Tibial artery (tissue), 4 donors: Measurements from ENCODE around the gene AKR1C1.
"Not testable (repeated sequence)": the region's sequence is repeated elsewhere in the genome, so short reads cannot be mapped to it uniquely, and the experiment has no call there.

Source experiments
- DNase-seq, 2 donors: peaks; one replicate each; pipeline ENCODE4 v3.0.0-alpha.2; 2019
- H3K27ac ChIP-seq, 2 donors: fragments of 200-600 bp; sonication (generic) in 1 of 2; 1 replicate in 1 of 2; 2 replicates in 1 of 2; pipeline ENCODE4 v1.5.1; 2018 to 2019; ENCODE audit warnings: mild to moderate bottlenecking in 1 of 2
- H3K27me3 ChIP-seq, 2 donors: fragments of 200-600 bp; sonication (generic) in 1 of 2; one replicate each; pipeline versions ENCODE4 v1.5.1 to v1.6.0; 2016 to 2019
- H3K36me3 ChIP-seq, 3 donors: fragments of 200-600 bp; sonication (generic) in 2 of 3; one replicate each; pipeline ENCODE4 v1.5.1; 2016 to 2019; ENCODE audit warnings: mild to moderate bottlenecking in 2 of 3
- H3K4me1 ChIP-seq, 4 donors: fragments of 200-600 bp; sonication (generic) in 2 of 4; 1 replicate in 3 of 4; 2 replicates in 1 of 4; pipeline ENCODE4 v1.5.1; 2016 to 2019
- H3K4me3 ChIP-seq, 2 donors: fragments of 200-600 bp; sonication (generic) in 1 of 2; 1 replicate in 1 of 2; 2 replicates in 1 of 2; pipeline ENCODE4 v1.5.1; 2018 to 2019; ENCODE audit warnings: mild to moderate bottlenecking in 2 of 2
- H3K9me3 ChIP-seq, 3 donors: fragments of 200-600 bp; sonication (generic) in 1 of 3; one replicate each; pipeline ENCODE4 v1.5.1; 2016 to 2019
- intact Hi-C: fragments of 100-400 bp; cut with DNase I; formaldehyde crosslinking; loops from one replicate; pipeline ENCODE4 v1.15.0; 2023; ENCODE audit warnings: low total_unique reads
- TF ChIP-seq, protein P1 (sequence below), 2 experiments: fragments of 200-600 bp in 1 of 2; fragments of 450-650 bp in 1 of 2; IDR thresholded peaks; one replicate each; pipeline ENCODE4 v1.5.1; 2017 to 2019; ENCODE audit warnings: antibody characterized with exemption in 2 of 2, mild to moderate bottlenecking in 1 of 2, moderate library complexity in 1 of 2

Gene AKR1C1

DNA sequence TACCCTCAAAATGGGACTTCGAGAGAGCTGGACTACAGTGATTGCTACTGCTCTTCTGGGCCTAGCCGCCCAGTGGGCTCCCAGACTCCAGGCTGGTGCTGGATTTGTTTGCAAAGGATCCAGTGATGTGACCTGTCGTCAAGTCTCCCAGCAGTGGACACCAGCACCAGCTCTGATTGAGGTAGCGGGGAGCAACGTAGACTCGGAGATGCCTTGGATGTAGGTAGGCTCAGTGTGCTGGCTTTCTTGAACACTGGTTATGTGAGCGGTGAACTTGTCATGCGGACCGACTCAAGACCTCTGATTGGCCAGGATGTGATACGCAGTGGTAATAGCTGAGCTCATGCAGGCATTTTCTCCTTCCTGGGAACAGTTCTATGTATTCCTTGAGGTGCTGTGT, 21.0 kb downstream of the AKR1C1 start:
- no peaks in the 10 kb centered on the region for H3K36me3 ChIP-seq
- H3K9me3 ChIP-seq: no peaks in the 10 kb centered on the region
- peaks cover 0 to 12% (median 7%) of the 10 kb centered on the region in 4 donors for H3K4me1 ChIP-seq
- no peaks in the 10 kb centered on the region for H3K27me3 ChIP-seq
- TF ChIP-seq, protein P1, sequence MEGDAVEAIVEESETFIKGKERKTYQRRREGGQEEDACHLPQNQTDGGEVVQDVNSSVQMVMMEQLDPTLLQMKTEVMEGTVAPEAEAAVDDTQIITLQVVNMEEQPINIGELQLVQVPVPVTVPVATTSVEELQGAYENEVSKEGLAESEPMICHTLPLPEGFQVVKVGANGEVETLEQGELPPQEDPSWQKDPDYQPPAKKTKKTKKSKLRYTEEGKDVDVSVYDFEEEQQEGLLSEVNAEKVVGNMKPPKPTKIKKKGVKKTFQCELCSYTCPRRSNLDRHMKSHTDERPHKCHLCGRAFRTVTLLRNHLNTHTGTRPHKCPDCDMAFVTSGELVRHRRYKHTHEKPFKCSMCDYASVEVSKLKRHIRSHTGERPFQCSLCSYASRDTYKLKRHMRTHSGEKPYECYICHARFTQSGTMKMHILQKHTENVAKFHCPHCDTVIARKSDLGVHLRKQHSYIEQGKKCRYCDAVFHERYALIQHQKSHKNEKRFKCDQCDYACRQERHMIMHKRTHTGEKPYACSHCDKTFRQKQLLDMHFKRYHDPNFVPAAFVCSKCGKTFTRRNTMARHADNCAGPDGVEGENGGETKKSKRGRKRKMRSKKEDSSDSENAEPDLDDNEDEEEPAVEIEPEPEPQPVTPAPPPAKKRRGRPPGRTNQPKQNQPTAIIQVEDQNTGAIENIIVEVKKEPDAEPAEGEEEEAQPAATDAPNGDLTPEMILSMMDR (IDR thresholded peaks at IDR 0.05): no peak
- H3K27ac ChIP-seq: no peak overlapping the region
- intact Hi-C loops: no loop called here
- no peak for DNase-seq
- no peak overlapping the region for H3K4me3 ChIP-seq

DNA sequence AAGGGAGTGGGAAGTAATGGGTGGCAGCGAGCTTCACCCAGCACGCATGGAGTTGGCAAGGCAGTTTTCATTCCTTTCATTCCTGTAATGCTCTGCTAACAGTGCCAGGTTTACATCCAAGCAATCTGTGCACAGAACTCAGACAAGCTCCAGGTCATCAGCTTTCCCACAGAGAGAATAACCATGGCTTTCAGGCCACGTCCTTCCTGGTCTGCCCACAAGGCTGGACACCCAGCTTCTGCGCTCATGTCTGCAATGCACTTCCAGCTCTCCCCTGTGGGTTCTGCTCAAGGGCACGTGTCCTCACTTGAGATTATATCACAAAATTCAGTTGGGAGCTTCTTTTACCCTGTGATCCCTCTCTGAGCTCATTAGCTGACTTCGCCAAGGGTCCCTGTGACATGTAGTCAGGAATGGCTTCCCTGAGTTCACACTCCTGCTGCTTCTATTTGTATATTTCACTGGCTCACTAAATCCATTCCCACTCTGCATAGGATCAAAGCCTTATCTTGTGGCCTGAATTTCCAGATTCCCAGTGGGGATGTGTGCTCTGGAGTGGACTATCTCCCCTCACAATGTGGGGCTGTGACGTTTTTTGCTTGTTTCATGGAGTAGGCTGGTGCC, 21.9 kb downstream of the AKR1C1 start:
- Histone ChIP-seq H3K4me3 (no peak overlapping the region), H3K27me3 (no peaks in the 10 kb centered on the region), H3K9me3 (no peaks in the 10 kb centered on the region), H3K4me1 (peaks cover 0 to 12% (median 7%) of the 10 kb centered on the region in 4 donors), H3K36me3 (no peaks in the 10 kb centered on the region), H3K27ac (peak overlapping the region; percentile 31 to 41)
- DNase-seq: no peak
- TF ChIP-seq, protein P1 (IDR thresholded peaks at IDR 0.05): peak; percentile 9 to 22
- intact Hi-C loops: no loop called here

DNA sequence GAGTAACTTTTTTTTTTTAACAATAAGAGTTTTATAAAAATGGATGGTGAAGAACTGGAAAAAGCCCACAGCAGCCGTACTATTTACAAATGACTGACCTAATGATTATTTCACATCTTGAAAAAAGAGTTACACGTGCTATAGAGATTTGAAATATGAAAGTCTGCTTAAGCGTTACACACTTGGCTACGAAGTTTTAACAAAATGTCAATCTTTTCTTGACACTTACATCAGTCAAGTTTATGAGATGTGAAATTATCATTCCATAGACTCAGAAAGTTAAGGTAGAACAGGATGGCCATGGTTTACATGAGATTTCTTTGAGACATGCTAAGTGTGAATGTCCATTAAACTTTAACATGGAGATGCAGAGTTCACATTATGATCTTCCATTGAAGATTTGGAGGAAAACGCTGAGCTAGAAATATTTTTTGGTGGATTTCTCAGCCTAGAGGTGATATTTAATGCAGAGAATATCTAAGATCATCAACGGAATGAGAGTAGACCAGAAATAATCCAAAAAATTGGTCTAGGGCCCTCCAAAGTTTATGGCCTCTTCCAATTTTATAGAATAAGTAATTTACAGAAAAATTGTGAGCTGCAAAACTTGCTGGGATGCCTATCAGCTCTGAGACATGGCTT, 24.9 kb downstream of the AKR1C1 start:
- H3K4me3 ChIP-seq, H3K27me3 ChIP-seq, H3K9me3 ChIP-seq, DNase-seq, intact Hi-C loops, H3K27ac ChIP-seq, H3K36me3 ChIP-seq: not testable (repeated sequence)
- H3K4me1 ChIP-seq: peaks cover 0 to 12% (median 7%) of the 10 kb centered on the region in 4 donors

- H3K4me3 ChIP-seq: no peak overlapping the region
- intact Hi-C loops: no loop called here
- TF ChIP-seq, protein P1 (IDR thresholded peaks at IDR 0.05): no peak
- H3K36me3 ChIP-seq: no peaks in the 10 kb centered on the region
- DNase-seq: no peak
- no peak overlapping the region for H3K27ac ChIP-seq
- H3K27me3 ChIP-seq: no peaks in the 10 kb centered on the region
- H3K9me3 ChIP-seq: no peaks in the 10 kb centered on the region
- peaks cover 0 to 4% (median 1%) of the 10 kb centered on the region in 4 donors for H3K4me1 ChIP-seq
Observed at GRCh38 chr10:4990217-4990616, 27.0 kb downstream of the AKR1C1 start.

GRCh38 chr10:4991463-4991862, 28.2 kb downstream of the AKR1C1 start:
- H3K9me3 ChIP-seq, intact Hi-C loops, H3K4me3 ChIP-seq, H3K36me3 ChIP-seq, H3K27me3 ChIP-seq, DNase-seq, H3K4me1 ChIP-seq, H3K27ac ChIP-seq: not testable (repeated sequence)

DNA sequence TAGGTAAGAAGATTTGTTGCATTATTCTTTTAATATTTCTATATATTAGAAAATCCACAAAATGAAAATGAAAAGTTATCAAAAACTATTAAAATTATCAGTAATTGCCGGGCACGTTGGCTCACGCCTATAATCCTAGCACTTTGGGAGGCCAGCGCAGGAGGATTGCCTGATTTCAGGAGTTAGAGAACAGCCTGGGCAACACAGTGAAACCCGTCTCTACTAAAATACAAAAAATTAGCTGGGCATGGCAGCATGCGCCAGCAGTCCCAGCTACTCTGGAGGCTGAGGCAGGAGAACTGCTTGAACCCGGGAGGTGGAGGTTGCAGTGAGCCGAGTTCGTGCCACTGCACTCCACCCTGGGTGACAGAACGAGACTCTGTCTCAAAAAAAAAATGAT, 29.3 kb downstream of the AKR1C1 start:
- H3K4me3 ChIP-seq, H3K27me3 ChIP-seq, intact Hi-C loops, H3K36me3 ChIP-seq, H3K9me3 ChIP-seq, H3K4me1 ChIP-seq, DNase-seq, H3K27ac ChIP-seq: not testable (repeated sequence)

DNA sequence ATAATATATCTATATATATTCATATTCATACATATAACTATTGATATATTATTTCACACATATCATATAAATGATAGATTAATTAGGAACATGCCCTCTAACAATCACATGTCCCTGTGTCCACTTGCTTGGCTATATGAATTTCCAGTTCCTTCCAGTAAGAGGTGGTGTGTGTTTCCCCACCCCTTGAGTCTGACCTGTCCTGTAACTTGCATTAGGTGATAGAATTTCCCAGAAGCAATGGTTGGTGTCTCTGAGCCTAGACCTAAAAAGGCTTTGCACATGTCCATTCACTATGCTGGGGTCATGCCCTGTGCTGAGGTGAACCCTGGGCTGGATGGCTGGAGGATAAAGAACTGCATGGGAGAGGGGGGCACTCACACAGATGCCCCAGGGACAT, 31.0 kb downstream of the AKR1C1 start:
- H3K4me3 ChIP-seq, H3K36me3 ChIP-seq, H3K27me3 ChIP-seq, H3K9me3 ChIP-seq, intact Hi-C loops, H3K27ac ChIP-seq, H3K4me1 ChIP-seq, DNase-seq: not testable (repeated sequence)
